ENCODE measurements around the gene RELB.
A peak's percentile ranks its signal among the peaks of the same experiment; 100 is the strongest.
"Not testable (repeated sequence)": the region's sequence is repeated elsewhere in the genome, so short reads cannot be mapped to it uniquely, and the experiment has no call there.

Gene RELB

GRCh38 chr19:44988273-44988672 lies 13.0 kb upstream of the RELB start:
- DNase-seq, result no peak

GRCh38 chr19:44988896-44989556 lies 12.2 kb upstream of the RELB start:
- peak; percentile 19 to 39 for DNase-seq

GRCh38 chr19:44990459-44990858 lies 10.8 kb upstream of the RELB start:
- DNase-seq, result no peak

- DNase-seq, result no peak
Measured at GRCh38 chr19:44990966-44991365, 10.3 kb upstream of the RELB start.

- no peak for DNase-seq
Measured at GRCh38 chr19:44992336-44993163, 8.7 kb upstream of the RELB start.

- no peak for DNase-seq
Measured at GRCh38 chr19:44993526-44993925, 7.7 kb upstream of the RELB start.

- DNase-seq, result no peak
Measured at GRCh38 chr19:44993926-44994537, 7.2 kb upstream of the RELB start.

- DNase-seq, result no peak
Measured at GRCh38 chr19:44998025-44998424, 3.2 kb upstream of the RELB start.

- DNase-seq, result not testable (repeated sequence)
Measured at GRCh38 chr19:44999131-44999925, 1.9 kb upstream of the RELB start.

GRCh38 chr19:45000665-45001064 lies 599 bp upstream of the RELB start:
- DNase-seq, result not testable (repeated sequence)

- no peak for DNase-seq
Measured at GRCh38 chr19:45003485-45003884, 2.2 kb downstream of the RELB start.

GRCh38 chr19:45005787-45006186 lies 4.5 kb downstream of the RELB start:
- no peak for DNase-seq

- no peak for DNase-seq
Measured at GRCh38 chr19:45008552-45008951, 7.3 kb downstream of the RELB start.

- DNase-seq, result no peak
Measured at GRCh38 chr19:45009625-45010255, 8.5 kb downstream of the RELB start.

- no peak for DNase-seq
Measured at GRCh38 chr19:45010306-45010705, 9.0 kb downstream of the RELB start.

GRCh38 chr19:45011959-45012358 lies 10.7 kb downstream of the RELB start:
- no peak for DNase-seq

- peak; percentile 56 to 66 for DNase-seq
Measured at GRCh38 chr19:45016388-45017314, 15.4 kb downstream of the RELB start.

GRCh38 chr19:45019187-45019586 lies 17.9 kb downstream of the RELB start:
- DNase-seq, result no peak

- peak; percentile 15 to 30 for DNase-seq
Measured at GRCh38 chr19:45020071-45020470, 18.8 kb downstream of the RELB start.

- no peak for DNase-seq
Measured at GRCh38 chr19:45021971-45022370, 20.7 kb downstream of the RELB start.

GRCh38 chr19:45023048-45023447 lies 21.8 kb downstream of the RELB start:
- DNase-seq, result no peak

Data from AML-193 (cell line).